GM23338 (cell line): Measurements from ENCODE around the gene HIVEP3. TPM values are rescaled to one million over a fixed set of nuclear protein-coding genes. Genes with fewer than 3 reads are reported as not detected.

ENCODE experiments used
- ATAC-seq: fragments of 200-7000 bp; cut with Tn5 transposase; 3 replicates; pipeline ENCODE4 v1.9.1; 2020
- DNase-seq: peaks from one replicate; pipeline ENCODE4 v3.0.0-alpha.2; 2015; ENCODE audit warnings: low spot score
- H2AFZ ChIP-seq: fragments of 200-600 bp; sonication (generic); 2 replicates; pipeline ENCODE4 v1.8.0; 2016; ENCODE audit warnings: antibody characterized with exemption, mild to moderate bottlenecking, moderate library complexity
- H3F3A ChIP-seq: fragments of 200-600 bp; sonication (generic); replicated peaks from 2 replicates; pipeline ENCODE4 v1.8.0; 2017; ENCODE audit warnings: antibody characterized with exemption, mixed run types, low read depth
- H3K27ac ChIP-seq: fragments of 200-600 bp; sonication (generic); 2 replicates; pipeline ENCODE4 v1.6.1; 2016; ENCODE audit warnings: low read depth
- H3K27me3 ChIP-seq: fragments of 200-600 bp; sonication (generic); 2 replicates; pipeline ENCODE4 v1.8.0; 2016; ENCODE audit warnings: mild to moderate bottlenecking, mixed run types, moderate library complexity; ENCODE audit not compliant: insufficient read depth
- H3K36me3 ChIP-seq: fragments of 200-600 bp; sonication (generic); 2 replicates; pipeline ENCODE4 v1.8.0; 2016; ENCODE audit warnings: mild to moderate bottlenecking; ENCODE audit not compliant: insufficient read depth
- H3K4me1 ChIP-seq: fragments of 200-600 bp; sonication (generic); 2 replicates; pipeline ENCODE4 v1.8.0; 2016; ENCODE audit warnings: mild to moderate bottlenecking, moderate library complexity; ENCODE audit not compliant: insufficient read depth
- H3K4me2 ChIP-seq: fragments of 200-600 bp; sonication (generic); 2 replicates; pipeline ENCODE4 v1.7.1; 2017; ENCODE audit warnings: mixed run types
- H3K4me3 ChIP-seq: fragments of 200-600 bp; sonication (generic); 2 replicates; pipeline ENCODE4 v1.6.1; 2016; ENCODE audit warnings: mixed run types
- H3K79me2 ChIP-seq: fragments of 200-600 bp; sonication (generic); replicated peaks from 2 replicates; pipeline ENCODE4 v1.8.0; 2017; ENCODE audit warnings: mild to moderate bottlenecking; ENCODE audit not compliant: insufficient read depth
- H3K9me2 ChIP-seq: fragments of 200-600 bp; sonication (generic); 2 replicates; pipeline ENCODE4 v1.8.0; 2017; ENCODE audit not compliant: insufficient read depth
- H4K20me1 ChIP-seq: fragments of 200-600 bp; sonication (generic); replicated peaks from 2 replicates; pipeline ENCODE4 v1.8.0; 2017; ENCODE audit warnings: mild to moderate bottlenecking; ENCODE audit not compliant: insufficient read depth
- H3K27ac Mint-ChIP-seq: 2 replicates; pipeline ENCODE4 v1.8.0; 2020; ENCODE audit warnings: inconsistent platforms, mild to moderate bottlenecking, moderate library complexity, mixed read lengths
- H3K27me3 Mint-ChIP-seq: 3 replicates; pipeline ENCODE4 v1.8.0; 2022; ENCODE audit warnings: low read depth, mild to moderate bottlenecking, moderate library complexity, mixed read lengths, inconsistent platforms; ENCODE audit not compliant: insufficient read depth, poor library complexity
- H3K36me3 Mint-ChIP-seq: 3 replicates; pipeline ENCODE4 v1.8.0; 2021; ENCODE audit warnings: low read depth, mild to moderate bottlenecking, inconsistent platforms, moderate library complexity, mixed read lengths
- H3K4me1 Mint-ChIP-seq: 3 replicates; pipeline ENCODE4 v1.8.0; 2020; ENCODE audit warnings: mild to moderate bottlenecking, inconsistent platforms, mixed read lengths
- H3K4me3 Mint-ChIP-seq: 3 replicates; pipeline ENCODE4 v1.8.0; 2021; ENCODE audit warnings: moderate library complexity, mild to moderate bottlenecking, inconsistent platforms, mixed read lengths
- H3K9me3 Mint-ChIP-seq: 3 replicates; pipeline ENCODE4 v1.8.0; 2020; ENCODE audit warnings: moderate library complexity, mild to moderate bottlenecking, inconsistent platforms, mixed read lengths
- CREB1 ChIP-seq: fragments of 250-450 bp; sonication (Bioruptor Pico); IDR thresholded peaks from 2 replicates; pipeline ENCODE4 v1.5.0; 2020; ENCODE audit warnings: low read depth, mild to moderate bottlenecking, moderate library complexity
- CTCF ChIP-seq, 2 experiments: fragments of 200-600 bp in 1 of 2; sonication (generic) in 1 of 2; conservative IDR thresholded peaks; 2 replicates each; pipeline versions ENCODE4 v1.5.1 to v1.6.1; 2016 to 2017; ENCODE audit warnings: antibody characterized with exemption in 2 of 2, low read depth in 2 of 2, mild to moderate bottlenecking in 2 of 2, moderate library complexity in 1 of 2
- ETS1 ChIP-seq: IDR thresholded peaks from 2 replicates; pipeline ENCODE4 v1.6.1; 2016; ENCODE audit warnings: antibody characterized with exemption
- EZH2 ChIP-seq: fragments of 200-600 bp; sonication (generic); IDR thresholded peaks from one replicate; pipeline ENCODE4 v1.8.0; 2017; ENCODE audit warnings: antibody characterized with exemption, mild to moderate bottlenecking, low read depth; ENCODE audit not compliant: unreplicated experiment
- EZH2phosphoT487 ChIP-seq: fragments of 200-600 bp; sonication (generic); IDR thresholded peaks from one replicate; pipeline ENCODE4 v1.8.1; 2018; ENCODE audit warnings: antibody characterized with exemption; ENCODE audit not compliant: unreplicated experiment
- JUNB ChIP-seq: IDR thresholded peaks from one replicate; pipeline ENCODE4 v1.6.1; 2016; ENCODE audit warnings: antibody characterized with exemption; ENCODE audit not compliant: unreplicated experiment
- NANOG ChIP-seq: IDR thresholded peaks from 2 replicates; pipeline ENCODE4 v1.6.1; 2016; ENCODE audit warnings: antibody characterized with exemption, borderline replicate concordance
- POLR2AphosphoS5 ChIP-seq: IDR thresholded peaks from 2 replicates; pipeline ENCODE4 v1.6.1; 2016; ENCODE audit warnings: antibody characterized with exemption, low read depth
- REST ChIP-seq: IDR thresholded peaks from one replicate; pipeline ENCODE4 v1.6.1; 2018; ENCODE audit warnings: antibody characterized with exemption; ENCODE audit not compliant: unreplicated experiment
- STAT1 ChIP-seq: IDR thresholded peaks from one replicate; pipeline ENCODE4 v1.6.1; 2016; ENCODE audit warnings: antibody characterized with exemption; ENCODE audit not compliant: unreplicated experiment
- ZNF114 ChIP-seq: fragments of 250-450 bp; sonication (Bioruptor Pico); IDR thresholded peaks from 2 replicates; pipeline ENCODE4 v1.5.0; 2020; ENCODE audit warnings: mild to moderate bottlenecking, moderate library complexity
- ZNF331 ChIP-seq: fragments of 250-450 bp; sonication (Bioruptor Pico); IDR thresholded peaks from 2 replicates; pipeline ENCODE4 v1.5.0; 2020; ENCODE audit warnings: low read depth, mild to moderate bottlenecking, moderate library complexity
- ZNF462 ChIP-seq: fragments of 250-450 bp; sonication (Bioruptor Pico); IDR thresholded peaks from 2 replicates; pipeline ENCODE4 v1.5.0; 2020; ENCODE audit warnings: mild to moderate bottlenecking, moderate library complexity
- polyA plus RNA-seq: library from polyadenylated mRNA; unstranded; fragments of >200 nt; fragmentation: Nextera tagmentation; extraction: Ambion mirVana; gene quantifications from 2 replicates; pipeline ENCODE4 v1.2.1, GENCODE V29; 2016
- total RNA-seq: library from RNA; depleted of rRNA; stranded (reverse); fragments of >200 nt; shearing (Covaris generic); gene quantifications from 2 replicates; pipeline ENCODE4 v1.2.3, GENCODE V29; 2014

Gene HIVEP3
- total and polyA plus RNA-seq, 2 experiments from 2014 or later, result 0.14 to 0.24 TPM

GRCh38 chr1:41648844-41649243 is 269.9 kb downstream of the HIVEP3 start:
- no peak overlapping the region for H3K27ac Mint-ChIP-seq
- H3F3A ChIP-seq, result no peaks in the 10 kb centered on the region
- no peaks in the 10 kb centered on the region for H3K36me3 Mint-ChIP-seq
- DNase-seq, result no peak
- no peak for ATAC-seq
- peaks cover 4% of the 10 kb centered on the region for H3K27me3 Mint-ChIP-seq
- no peak for TF ChIP-seq REST
- no peak for TF ChIP-seq STAT1
- TF ChIP-seq POLR2AphosphoS5, result no peak
- no peak for TF ChIP-seq CTCF (conservative IDR thresholded peaks at IDR 0.05; ENCODE audit: low read depth in 2 of 2)
- TF ChIP-seq EZH2phosphoT487, result no peak
- no peak for TF ChIP-seq NANOG
- TF ChIP-seq ZNF331, result no peak
- no peak for TF ChIP-seq ETS1
- no peak for TF ChIP-seq ZNF114 (CRISPR knock-in tag)
- no peak for TF ChIP-seq JUNB
- TF ChIP-seq ZNF462 (CRISPR knock-in tag), result no peak
- no peak for TF ChIP-seq CREB1 (CRISPR knock-in tag)
- no peak for TF ChIP-seq EZH2
- H3K9me3 Mint-ChIP-seq, result no peaks in the 10 kb centered on the region
- H3K27me3 ChIP-seq, result no peaks in the 10 kb centered on the region
- 0 out of 2 replicates have a peak, but pooled peaks cover 14% of the 10 kb centered on the region for H3K9me2 ChIP-seq
- no peak overlapping the region for H2AFZ ChIP-seq
- H3K4me1 ChIP-seq, result 0 out of 2 replicates have a peak, but pooled peaks cover 8% of the 10 kb centered on the region
- peaks cover 14% of the 10 kb centered on the region for H3K4me1 Mint-ChIP-seq
- no peaks in the 10 kb centered on the region for H3K36me3 ChIP-seq
- no peaks in the 10 kb centered on the region for H3K79me2 ChIP-seq
- H4K20me1 ChIP-seq, result no peaks in the 10 kb centered on the region
- H3K4me3 Mint-ChIP-seq, result no peak overlapping the region
- no peak overlapping the region for H3K4me2 ChIP-seq
- no peak overlapping the region for H3K4me3 ChIP-seq
- H3K27ac ChIP-seq, result no peak overlapping the region
